Smooth muscle cell (in vitro differentiated cells): Measurements from ENCODE around the gene CROCC2. TPM values are rescaled to one million over a fixed set of nuclear protein-coding genes. Genes with fewer than 3 reads are reported as not detected.

Source experiments
- DNase-seq: peaks from one replicate; lab custom pipeline; 2025; ENCODE audit not compliant: unreplicated experiment; lab: John Stamatoyannopoulos, UW
- H2AFZ ChIP-seq: fragments of 200-600 bp; sonication (generic); 2 replicates; pipeline ENCODE4 v1.6.0; 2016; ENCODE audit warnings: antibody characterized with exemption, low read depth, mild to moderate bottlenecking
- H3F3A ChIP-seq: fragments of 200-600 bp; sonication (generic); 2 replicates; pipeline ENCODE4 v1.6.0; 2017; ENCODE audit warnings: antibody characterized with exemption, low read depth
- H3K27ac ChIP-seq: fragments of 200-600 bp; sonication (generic); 2 replicates; pipeline ENCODE4 v1.5.1; 2016; ENCODE audit warnings: low read depth, mild to moderate bottlenecking
- H3K27me3 ChIP-seq: fragments of 200-600 bp; sonication (generic); 2 replicates; pipeline ENCODE4 v1.6.1; 2016; ENCODE audit warnings: low read depth, mild to moderate bottlenecking
- H3K36me3 ChIP-seq: fragments of 200-600 bp; sonication (generic); 2 replicates; pipeline ENCODE4 v1.5.1; 2016; ENCODE audit warnings: low read depth
- H3K4me1 ChIP-seq: fragments of 200-600 bp; sonication (generic); 2 replicates; pipeline ENCODE4 v1.5.1; 2016; ENCODE audit warnings: low read depth
- H3K4me2 ChIP-seq: fragments of 200-600 bp; sonication (generic); 2 replicates; pipeline ENCODE4 v1.6.0; 2016; ENCODE audit warnings: mild to moderate bottlenecking
- H3K4me3 ChIP-seq: fragments of 200-600 bp; sonication (generic); 2 replicates; pipeline ENCODE4 v1.5.1; 2016; ENCODE audit warnings: mild to moderate bottlenecking
- H3K79me2 ChIP-seq: fragments of 200-600 bp; sonication (generic); 2 replicates; pipeline ENCODE4 v1.6.0; 2016; ENCODE audit warnings: low read depth, mild to moderate bottlenecking
- H3K9ac ChIP-seq: fragments of 200-600 bp; sonication (generic); 2 replicates; pipeline ENCODE4 v1.6.0; 2016; ENCODE audit warnings: low read depth
- H3K9me3 ChIP-seq: fragments of 200-600 bp; sonication (generic); replicated peaks from 2 replicates; pipeline ENCODE4 v1.5.1; 2016; ENCODE audit warnings: low read depth
- H4K20me1 ChIP-seq: fragments of 200-600 bp; sonication (generic); 2 replicates; pipeline ENCODE4 v1.6.0; 2016; ENCODE audit warnings: low read depth
- WGBS: methylation state at CpG from one replicate; pipeline ENCODE4 v1.1.7; 2016; ENCODE audit warnings: low lambda C conversion rate; 5-methylcytosine and 5-hydroxymethylcytosine counted together
- polyA plus RNA-seq: library from polyadenylated mRNA; unstranded; fragments of >200 nt; fragmentation: Nextera tagmentation; extraction: Ambion mirVana; gene quantifications from 2 replicates; pipeline ENCODE4 v1.2.1, GENCODE V29; 2016
- total RNA-seq: library from RNA; depleted of rRNA; stranded (reverse); fragments of >200 nt; gene quantifications from 2 replicates; pipeline ENCODE4 v1.2.3, GENCODE V29; 2014
- TF ChIP-seq, protein P1 (sequence below): fragments of 200-600 bp; sonication (generic); IDR thresholded peaks from 2 replicates; pipeline ENCODE4 v1.5.1; 2017; ENCODE audit warnings: borderline replicate concordance, mild to moderate bottlenecking, antibody characterized with exemption; ENCODE audit not compliant: insufficient read depth, poor library complexity, severe bottlenecking

The CROCC2 gene
- total and polyA plus RNA-seq, 2 experiments from 2014 or later = not detected

DNA sequence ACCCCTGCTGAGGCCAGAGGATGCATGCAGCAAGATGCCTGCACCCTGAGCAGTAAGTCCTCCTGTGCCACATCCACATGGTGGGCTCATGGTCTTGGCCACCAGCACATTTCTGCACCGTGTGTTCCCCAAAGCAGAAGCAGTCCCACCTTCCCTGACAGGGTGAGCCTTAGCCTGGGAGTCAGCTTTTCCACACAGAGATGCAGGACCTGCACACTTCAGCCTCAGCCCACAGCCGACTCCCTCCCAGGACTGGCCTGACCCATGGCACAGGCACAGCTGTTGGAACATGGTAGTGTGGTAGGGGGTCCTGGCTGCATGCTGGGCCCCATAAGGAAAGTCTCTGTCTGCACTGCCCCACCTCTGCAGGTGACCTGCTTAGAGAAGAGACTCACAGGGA, 97.2 kb downstream of the CROCC2 start:
- TF ChIP-seq, protein P1, sequence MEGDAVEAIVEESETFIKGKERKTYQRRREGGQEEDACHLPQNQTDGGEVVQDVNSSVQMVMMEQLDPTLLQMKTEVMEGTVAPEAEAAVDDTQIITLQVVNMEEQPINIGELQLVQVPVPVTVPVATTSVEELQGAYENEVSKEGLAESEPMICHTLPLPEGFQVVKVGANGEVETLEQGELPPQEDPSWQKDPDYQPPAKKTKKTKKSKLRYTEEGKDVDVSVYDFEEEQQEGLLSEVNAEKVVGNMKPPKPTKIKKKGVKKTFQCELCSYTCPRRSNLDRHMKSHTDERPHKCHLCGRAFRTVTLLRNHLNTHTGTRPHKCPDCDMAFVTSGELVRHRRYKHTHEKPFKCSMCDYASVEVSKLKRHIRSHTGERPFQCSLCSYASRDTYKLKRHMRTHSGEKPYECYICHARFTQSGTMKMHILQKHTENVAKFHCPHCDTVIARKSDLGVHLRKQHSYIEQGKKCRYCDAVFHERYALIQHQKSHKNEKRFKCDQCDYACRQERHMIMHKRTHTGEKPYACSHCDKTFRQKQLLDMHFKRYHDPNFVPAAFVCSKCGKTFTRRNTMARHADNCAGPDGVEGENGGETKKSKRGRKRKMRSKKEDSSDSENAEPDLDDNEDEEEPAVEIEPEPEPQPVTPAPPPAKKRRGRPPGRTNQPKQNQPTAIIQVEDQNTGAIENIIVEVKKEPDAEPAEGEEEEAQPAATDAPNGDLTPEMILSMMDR = no peak
- no peak for DNase-seq
- 100% methylated on average over 2 of the region's 2 CpGs for WGBS
- H3K27me3 ChIP-seq = peaks cover 8% of the 10 kb centered on the region
- H3K4me1 ChIP-seq = no peaks in the 10 kb centered on the region
- no peaks in the 10 kb centered on the region for H4K20me1 ChIP-seq
- no peak overlapping the region for H3K27ac ChIP-seq
- no peak overlapping the region for H3K4me2 ChIP-seq
- no peak overlapping the region for H3K9ac ChIP-seq
- no peaks in the 10 kb centered on the region for H3K79me2 ChIP-seq
- H3K9me3 ChIP-seq = peaks cover 10% of the 10 kb centered on the region
- no peak overlapping the region for H3K4me3 ChIP-seq
- H3F3A ChIP-seq = no peaks in the 10 kb centered on the region
- no peak overlapping the region for H2AFZ ChIP-seq
- H3K36me3 ChIP-seq = no peaks in the 10 kb centered on the region

DNA sequence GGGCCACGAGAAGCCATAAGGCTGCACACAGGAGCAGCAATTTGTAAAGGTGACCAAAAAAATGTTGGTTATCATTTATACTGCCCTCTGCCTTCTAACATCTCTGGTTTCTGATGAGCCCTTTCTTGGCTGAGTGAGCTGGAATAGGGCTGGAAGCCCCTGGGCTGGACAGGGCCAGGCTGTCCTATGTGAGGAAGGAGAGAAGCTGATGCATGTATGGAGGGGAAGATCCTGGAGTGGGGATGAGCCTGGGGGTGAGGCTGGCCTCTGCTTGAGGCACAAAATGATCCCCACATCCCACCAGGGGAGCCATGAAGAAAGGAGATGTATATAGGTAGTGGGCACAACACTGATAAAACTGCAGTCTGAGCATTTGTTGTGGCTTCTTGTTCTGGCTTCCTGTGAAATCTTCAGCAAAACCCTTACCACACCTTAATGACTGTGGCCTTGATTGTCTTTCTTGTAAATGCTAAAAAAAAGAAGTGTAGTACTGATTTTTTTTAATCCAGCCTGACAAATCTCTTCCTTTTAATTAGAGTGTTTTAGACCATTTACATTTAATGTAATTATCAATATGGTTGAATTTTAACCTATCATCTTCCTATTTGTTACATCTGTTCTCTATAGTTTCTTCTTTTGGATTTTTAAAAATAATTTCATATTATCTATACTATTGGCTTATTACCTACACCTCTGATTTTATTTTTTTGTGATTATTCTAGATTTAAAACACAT, 97.9 kb downstream of the CROCC2 start:
- Histone ChIP-seq H3K4me3 (no peak overlapping the region), H3K79me2 (no peaks in the 10 kb centered on the region), H3K9ac (no peak overlapping the region), H3K36me3 (no peaks in the 10 kb centered on the region), H3K27me3 (peaks cover 8% of the 10 kb centered on the region), H3K9me3 (peaks cover 10% of the 10 kb centered on the region), H3K4me2 (no peak overlapping the region), H4K20me1 (no peaks in the 10 kb centered on the region), H2AFZ (no peak overlapping the region), H3K27ac (no peak overlapping the region), H3K4me1 (no peaks in the 10 kb centered on the region), H3F3A (no peaks in the 10 kb centered on the region)
- WGBS = 93% methylated on average over 1 of the region's 1 CpG
- TF ChIP-seq, protein P1 = no peak
- no peak for DNase-seq

DNA sequence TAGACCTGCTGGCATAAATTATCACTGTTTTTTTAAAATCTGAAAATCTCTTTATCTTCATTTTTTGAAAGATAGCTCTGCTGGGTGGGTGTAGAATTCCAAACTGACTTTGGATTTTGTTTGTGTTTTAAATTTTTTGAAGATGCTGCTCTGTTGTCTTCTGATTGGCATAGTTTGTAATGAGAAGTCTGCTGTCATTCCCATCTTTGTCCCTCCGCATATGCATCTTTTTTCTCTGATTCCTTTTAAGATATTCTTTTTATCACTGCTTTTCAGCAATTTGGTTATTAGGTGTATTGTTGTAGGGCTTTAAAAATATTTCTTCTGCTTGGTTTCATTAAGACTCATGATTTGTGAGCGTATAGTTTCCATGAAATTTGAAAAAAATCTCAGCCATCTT, 99.4 kb downstream of the CROCC2 start:
- H2AFZ ChIP-seq = no peak overlapping the region
- no peaks in the 10 kb centered on the region for H3K36me3 ChIP-seq
- H3K79me2 ChIP-seq = no peaks in the 10 kb centered on the region
- no peaks in the 10 kb centered on the region for H3F3A ChIP-seq
- H4K20me1 ChIP-seq = no peaks in the 10 kb centered on the region
- no peak overlapping the region for H3K9ac ChIP-seq
- H3K27me3 ChIP-seq = no peaks in the 10 kb centered on the region
- H3K9me3 ChIP-seq = peaks cover 10% of the 10 kb centered on the region
- peaks cover 10% of the 10 kb centered on the region for H3K4me1 ChIP-seq
- 96% methylated on average over 2 of the region's 2 CpGs for WGBS
- H3K4me2 ChIP-seq = no peak overlapping the region
- H3K27ac ChIP-seq = no peak overlapping the region
- TF ChIP-seq, protein P1 = no peak
- H3K4me3 ChIP-seq = no peak overlapping the region
- no peak for DNase-seq

- no peaks in the 10 kb centered on the region for H4K20me1 ChIP-seq
- H3K9ac ChIP-seq = no peak overlapping the region
- peaks cover 10% of the 10 kb centered on the region for H3K9me3 ChIP-seq
- H3K27me3 ChIP-seq = no peaks in the 10 kb centered on the region
- H3K27ac ChIP-seq = no peak overlapping the region
- H3K4me1 ChIP-seq = peaks cover 10% of the 10 kb centered on the region
- no peaks in the 10 kb centered on the region for H3K79me2 ChIP-seq
- H3F3A ChIP-seq = no peaks in the 10 kb centered on the region
- WGBS = 91% methylated on average over 3 of the region's 3 CpGs
- H3K4me3 ChIP-seq = no peak overlapping the region
- H3K36me3 ChIP-seq = no peaks in the 10 kb centered on the region
- H2AFZ ChIP-seq = no peak overlapping the region
- TF ChIP-seq, protein P1 = no peak
- no peak for DNase-seq
- H3K4me2 ChIP-seq = no peak overlapping the region
Observed at GRCh38 chr2:241006412-241006811, 100.3 kb downstream of the CROCC2 start.
